SHP77 (cell line): Measurements from ENCODE around the gene SRRM4.

Source experiments
- DNase-seq, 2 experiments: peaks; one replicate each; lab custom pipeline; 2025; lab: John Stamatoyannopoulos, UW

The SRRM4 gene

GRCh38 chr12:119169150-119169549 lies 187.8 kb downstream of the SRRM4 start:
- no peak for DNase-seq

GRCh38 chr12:119171291-119171690 lies 189.9 kb downstream of the SRRM4 start:
- DNase-seq = no peak

DNA sequence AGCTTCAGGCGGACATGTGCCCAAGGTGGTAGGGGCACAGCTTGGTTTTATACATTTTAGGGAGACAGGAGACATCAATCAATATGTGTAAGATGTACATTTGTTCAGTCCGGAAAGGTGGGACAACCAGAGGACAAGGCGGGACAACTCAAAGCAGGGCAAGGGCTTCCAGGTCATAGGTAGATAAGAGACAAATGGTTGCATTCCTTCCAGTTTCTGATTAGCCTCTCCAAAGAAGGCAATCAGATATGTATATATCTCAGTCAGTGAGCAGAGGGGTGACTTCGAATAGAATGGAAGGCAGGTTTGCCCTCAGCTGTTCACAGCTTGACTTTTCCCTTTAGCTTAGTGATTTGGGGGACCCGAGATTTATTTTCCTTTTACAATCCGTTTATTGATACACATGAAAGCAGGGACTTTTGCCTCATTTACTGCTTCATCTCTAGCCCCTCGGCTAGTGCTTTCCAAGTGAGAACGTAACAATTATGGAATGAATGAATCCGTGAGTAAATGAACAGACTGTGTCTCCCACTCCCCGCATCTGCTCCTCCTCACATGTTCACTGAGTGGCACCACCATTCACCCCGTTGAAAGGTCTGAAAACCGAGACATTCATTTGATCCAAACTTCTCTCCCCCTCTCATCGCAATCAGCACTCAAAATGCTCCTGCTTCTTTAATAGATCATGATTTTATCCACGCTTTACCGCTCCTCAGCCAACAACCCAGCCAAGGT lies 190.5 kb downstream of the SRRM4 start:
- no peak for DNase-seq

- DNase-seq = no peak
Measured at GRCh38 chr12:119175081-119175480, 193.7 kb downstream of the SRRM4 start.

- peak; percentile 83 to 91 for DNase-seq
Measured at GRCh38 chr12:119176267-119177055, 195.1 kb downstream of the SRRM4 start.

DNA sequence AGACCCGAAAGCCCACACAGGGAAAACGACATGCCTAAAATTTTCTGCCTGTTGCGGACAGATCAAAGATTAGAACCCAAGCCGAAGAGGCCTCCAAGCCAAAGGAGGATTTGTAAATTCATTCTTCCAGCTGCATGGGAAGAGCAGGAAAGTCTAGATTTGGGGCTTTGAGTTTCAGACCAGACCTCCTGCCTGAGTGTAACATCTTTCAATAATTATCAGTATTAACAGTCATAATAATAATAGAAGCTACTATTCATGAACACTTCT lies 195.7 kb downstream of the SRRM4 start:
- DNase-seq = no peak

DNA sequence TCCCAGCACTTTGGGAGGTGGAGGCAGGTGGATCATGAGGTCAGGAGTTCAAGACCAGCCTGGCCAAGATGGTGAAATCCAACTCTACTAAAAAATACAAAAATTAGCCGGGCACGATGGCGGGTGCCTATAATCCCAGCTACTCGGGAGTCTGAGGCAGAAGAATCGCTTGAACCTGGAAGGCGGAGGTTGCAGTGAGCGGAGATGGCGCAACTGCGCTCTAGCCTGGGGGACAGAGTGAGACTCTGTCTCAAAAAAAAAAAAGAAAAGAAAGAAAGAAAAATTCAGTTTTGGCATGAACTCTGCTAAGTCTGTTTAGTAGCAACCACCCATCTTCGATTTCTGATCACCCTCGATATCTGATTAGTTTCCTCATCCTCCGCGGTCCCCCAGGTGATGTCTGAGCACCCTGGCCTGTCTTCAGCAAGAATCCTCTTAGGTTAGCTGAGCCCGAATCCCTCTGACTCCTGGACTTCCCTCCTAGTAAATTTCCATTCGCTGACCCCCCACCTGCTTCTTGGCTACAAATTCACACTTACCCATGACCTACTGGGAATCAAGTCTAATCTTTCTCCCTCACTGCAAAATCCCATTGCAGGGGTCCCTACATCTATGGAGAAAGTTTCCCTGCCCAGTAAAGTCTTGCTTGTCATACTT lies 196.5 kb downstream of the SRRM4 start:
- no peak for DNase-seq

DNA sequence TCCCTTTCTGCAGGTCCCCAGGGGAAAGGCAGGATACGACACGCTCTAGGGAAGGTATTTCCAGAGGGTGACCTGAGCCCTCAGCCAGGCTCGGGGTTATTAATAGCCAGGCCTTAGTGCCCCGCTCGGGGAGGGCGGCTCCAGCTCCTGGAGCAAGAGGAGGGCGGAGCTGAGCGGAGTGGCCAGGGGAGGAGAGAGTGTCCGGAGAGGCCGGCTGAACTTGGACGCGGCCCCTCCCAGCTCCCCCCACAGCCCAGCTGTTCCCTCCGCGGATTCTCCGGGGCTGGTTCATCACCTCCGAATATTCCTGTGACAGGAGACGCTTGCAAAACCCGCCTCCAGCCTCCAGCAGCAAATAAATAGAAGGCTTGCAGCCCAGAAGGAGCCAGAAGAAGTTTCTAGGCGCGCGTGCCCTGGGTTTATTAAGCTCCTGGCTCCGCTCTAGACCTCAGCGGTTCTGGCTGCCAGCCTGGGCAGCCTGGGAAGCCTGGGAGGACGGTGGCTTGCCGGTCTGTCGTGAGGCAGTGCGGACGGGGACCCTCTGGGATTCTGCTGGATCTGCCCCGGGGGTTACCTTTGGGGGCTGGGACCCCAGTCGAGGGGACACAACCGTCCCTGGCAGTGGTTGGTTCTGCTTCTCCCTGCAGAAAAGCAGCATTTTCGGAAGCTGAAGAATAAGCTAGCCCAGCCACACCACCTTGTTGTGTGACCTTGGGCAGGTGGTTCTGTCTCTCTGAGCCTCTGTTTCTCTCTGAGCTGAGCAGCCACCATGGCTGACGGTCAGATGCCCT lies 197.4 kb downstream of the SRRM4 start, which contains the start of gene HSPB8:
HSPB8 (plus strand) TSS at position 388 of the 791 bp plus-strand sequence; CDS start at position 770, 382 bp downstream.
- peak; percentile 82 to 87 for DNase-seq

DNA sequence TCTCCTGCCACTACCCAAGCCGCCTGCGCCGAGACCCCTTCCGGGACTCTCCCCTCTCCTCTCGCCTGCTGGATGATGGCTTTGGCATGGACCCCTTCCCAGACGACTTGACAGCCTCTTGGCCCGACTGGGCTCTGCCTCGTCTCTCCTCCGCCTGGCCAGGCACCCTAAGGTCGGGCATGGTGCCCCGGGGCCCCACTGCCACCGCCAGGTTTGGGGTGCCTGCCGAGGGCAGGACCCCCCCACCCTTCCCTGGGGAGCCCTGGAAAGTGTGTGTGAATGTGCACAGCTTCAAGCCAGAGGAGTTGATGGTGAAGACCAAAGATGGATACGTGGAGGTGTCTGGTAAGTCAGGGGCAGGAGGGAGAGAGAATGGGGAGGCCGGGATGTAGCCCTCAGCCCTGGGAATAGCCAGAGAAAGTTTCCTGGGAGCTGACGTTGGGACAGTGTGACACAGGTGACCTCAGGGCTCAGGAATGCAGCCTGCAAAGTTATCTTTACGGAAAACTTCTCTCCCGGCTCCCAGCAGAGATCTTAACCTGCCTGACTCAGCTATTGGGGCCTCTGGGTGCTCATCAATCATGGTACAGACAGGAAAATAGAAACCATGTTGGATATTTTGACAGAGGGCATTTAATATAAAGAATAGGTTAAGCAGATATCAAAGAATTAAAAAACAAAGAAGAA lies 198.1 kb downstream of the SRRM4 start:
- DNase-seq = no peak

DNA sequence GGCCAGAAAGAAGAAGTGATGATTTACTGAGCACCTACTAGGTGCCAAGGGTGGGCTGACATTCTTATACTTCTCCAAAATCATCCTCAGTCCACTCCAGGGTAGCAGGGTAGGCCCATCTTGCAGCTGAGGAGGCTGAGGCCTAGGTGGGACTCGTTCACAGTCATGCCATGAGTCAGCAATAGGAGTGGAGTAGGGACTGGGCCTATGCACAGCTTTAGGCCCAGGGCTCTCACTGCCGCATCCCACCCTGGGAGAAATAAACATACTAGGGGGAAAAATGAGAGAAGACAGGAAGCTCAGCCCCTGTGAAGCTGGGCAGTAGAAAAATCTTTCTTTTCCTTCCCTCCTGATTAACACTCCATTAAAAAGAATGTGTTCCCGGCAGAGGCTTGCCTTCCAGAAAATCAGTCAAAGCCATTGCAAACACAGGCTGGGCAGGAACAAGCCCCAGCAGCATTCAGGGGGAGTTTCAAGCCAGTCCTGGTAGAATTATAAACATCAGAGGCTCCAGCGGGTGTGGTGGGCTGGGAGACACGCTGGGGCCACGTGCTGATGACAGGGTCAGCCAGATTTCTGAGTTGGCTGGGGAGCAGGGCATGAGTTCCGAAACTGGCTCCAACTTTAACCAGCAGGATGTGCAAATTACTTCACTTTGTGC lies 199.2 kb downstream of the SRRM4 start:
- no peak for DNase-seq

DNA sequence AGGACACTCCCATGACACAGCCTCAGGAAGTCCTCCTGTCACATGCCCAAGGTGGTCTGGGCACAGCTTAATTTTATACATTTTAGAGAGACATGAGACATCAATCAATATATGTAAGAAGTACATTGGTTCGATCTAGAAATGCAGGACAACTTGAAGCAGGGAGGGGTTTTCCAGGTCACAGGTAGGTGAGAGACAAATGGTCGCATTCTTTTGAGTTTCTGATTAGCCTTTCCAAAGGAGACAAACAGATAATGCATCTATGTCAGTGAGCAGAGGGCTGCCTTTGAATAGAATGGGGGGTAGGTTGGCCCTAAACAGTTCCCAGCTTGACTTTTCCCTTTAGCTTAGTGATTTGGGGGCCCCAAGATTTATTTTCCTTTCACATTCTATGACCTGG lies 199.9 kb downstream of the SRRM4 start:
- no peak for DNase-seq

- DNase-seq = no peak
Measured at GRCh38 chr12:119181944-119182343, 200.6 kb downstream of the SRRM4 start.

GRCh38 chr12:119182701-119183493 lies 201.6 kb downstream of the SRRM4 start:
- no peak for DNase-seq

DNA sequence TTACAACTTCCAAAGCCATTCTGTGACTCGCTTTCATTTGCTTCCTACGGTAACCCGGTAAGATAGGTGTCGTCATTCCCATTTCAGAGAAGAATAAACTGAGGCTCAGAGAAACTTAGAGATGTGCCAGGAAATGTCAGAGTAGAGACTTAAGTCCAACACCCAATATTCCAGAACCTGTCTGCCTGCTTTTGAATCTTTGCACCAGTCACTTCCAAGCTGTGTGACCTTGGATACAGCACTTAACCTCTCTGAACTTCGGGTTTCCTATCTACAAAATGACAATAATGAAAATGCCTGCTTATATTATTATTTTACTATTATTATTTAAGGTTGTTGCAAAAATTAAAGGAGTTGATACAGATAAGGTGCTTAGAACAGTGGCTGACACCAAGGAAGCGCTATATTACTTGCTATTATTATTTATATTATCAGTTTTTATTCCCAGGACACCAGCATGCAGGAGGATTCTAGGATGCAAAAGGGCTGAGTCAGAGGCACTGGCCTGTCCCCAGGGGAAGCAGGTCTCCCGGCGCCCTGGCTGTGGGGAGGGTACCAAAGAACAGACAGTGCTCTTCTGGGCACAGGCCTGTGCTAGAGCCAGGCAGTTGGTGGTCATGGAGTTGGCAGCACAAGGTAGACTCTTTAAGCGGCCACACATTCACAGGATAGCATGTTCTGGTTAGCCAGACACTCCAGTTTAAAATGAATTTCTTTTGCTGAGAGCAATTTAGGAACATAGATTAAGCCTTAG lies 202.8 kb downstream of the SRRM4 start:
- DNase-seq = no peak

DNA sequence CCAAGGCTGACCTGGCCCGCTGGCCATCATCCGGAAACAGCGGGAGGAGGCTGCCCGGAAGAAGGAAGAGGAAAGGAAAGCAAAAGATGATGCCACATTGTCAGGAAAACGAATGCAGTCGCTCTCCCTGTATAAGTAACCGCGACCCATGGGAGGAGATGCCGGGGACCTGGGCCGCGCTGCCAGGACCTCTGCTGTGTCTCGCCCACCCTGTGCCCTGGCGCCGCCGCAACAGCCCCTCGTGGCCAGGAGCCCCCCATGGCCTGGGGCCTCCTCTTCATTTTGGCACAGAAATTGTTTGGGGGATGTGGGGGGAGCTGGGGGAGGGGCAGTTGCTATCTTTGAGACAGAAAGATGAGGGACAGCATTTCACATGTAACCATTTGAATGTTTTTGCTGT lies 213.9 kb downstream of the SRRM4 start:
- DNase-seq = no peak

- no peak for DNase-seq
Measured at GRCh38 chr12:119198440-119198839, 217.1 kb downstream of the SRRM4 start.

DNA sequence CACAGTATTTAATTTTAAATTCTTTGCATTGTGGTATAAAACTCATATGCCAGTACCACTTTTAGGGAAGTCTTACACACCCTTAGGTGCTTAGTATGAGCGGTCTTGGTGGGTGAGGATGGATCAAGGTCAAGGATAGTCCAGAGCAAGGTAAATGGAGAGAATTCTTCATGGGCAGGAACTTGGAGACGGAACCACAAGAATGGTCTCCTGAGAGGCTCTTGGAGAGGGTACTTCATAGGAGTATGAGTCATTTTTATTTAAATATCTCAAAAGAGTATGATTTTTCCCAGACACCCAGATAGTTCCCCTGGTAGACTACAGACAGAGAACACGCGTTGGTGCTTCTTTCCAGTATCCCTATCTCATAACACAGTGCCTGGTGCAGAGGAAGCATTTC lies 219.3 kb downstream of the SRRM4 start:
- DNase-seq = no peak

DNA sequence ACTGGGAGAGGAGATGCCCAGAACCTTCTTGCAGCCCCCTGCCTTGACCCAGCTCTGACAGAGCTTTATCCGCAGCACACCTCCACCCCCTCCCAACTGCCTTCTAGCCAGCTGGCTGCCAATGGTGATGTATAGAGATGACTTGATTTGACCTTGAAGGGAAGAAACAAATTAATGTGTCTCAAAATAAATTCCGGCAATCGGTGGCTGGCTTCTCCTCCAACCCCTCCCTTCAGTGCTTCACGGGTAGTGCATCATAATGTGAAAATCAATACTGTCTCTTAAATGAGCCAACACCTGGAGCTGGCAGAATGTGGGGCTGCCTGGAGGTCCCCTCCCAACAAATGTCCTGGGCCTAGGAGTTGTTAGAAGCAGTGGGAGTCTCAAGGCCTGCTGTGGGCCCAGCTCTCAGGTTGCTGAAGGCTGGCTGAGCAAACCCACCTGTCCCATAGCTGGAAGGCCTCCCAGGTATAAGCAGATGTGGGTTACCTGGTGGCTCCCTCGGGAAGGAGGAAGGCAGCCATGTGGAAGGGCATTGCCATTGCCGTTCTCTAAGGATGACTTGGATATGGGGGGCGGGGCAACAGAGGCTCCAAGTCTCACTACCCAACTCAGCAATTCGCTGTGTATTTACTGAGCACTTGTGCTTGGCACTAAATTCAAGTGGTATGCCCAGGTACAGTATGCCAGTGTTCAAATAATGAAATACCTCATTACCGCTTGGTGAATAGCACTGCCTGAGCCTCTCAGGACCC lies 220.6 kb downstream of the SRRM4 start:
- no peak for DNase-seq

DNA sequence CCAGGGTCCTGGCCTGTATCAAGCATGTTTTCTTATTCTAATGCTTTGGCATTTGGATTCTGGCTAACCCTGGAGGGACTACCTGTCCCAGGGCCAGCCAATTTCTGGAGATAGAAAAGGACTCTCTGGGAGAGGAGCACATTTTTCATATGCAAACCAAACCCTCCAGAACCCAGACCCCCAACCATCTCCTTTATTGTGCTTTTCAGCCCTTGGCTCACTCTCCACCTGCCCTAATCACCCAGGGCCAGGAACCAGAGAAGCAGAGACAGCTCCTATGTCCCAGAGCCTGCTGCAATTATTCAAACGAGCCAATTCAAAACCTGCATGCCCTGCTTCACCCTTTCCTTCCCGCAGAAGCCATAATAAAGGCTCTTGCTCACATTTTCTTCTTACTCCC lies 221.2 kb downstream of the SRRM4 start:
- DNase-seq = no peak
